Transverse colon (tissue), 3 donors: ENCODE results near the gene USP34.

Source experiments
- POLR2A ChIP-seq: fragments of 450-650 bp; IDR thresholded peaks from one replicate; pipeline ENCODE4 v1.6.1; 2016; ENCODE audit warnings: antibody characterized with exemption, mild to moderate bottlenecking, moderate library complexity
- TF ChIP-seq, protein P1 (sequence below), 5 experiments: fragments of 200-600 bp in 3 of 5; fragments of 450-650 bp in 2 of 5; sonication (generic) in 3 of 5; IDR thresholded peaks; 1 replicate in 2 of 5; 2 replicates in 3 of 5; pipeline ENCODE4 v1.5.1; 2016 to 2017; ENCODE audit warnings: antibody characterized with exemption in 5 of 5, inconsistent platforms in 3 of 5, mild to moderate bottlenecking in 2 of 5, moderate library complexity in 1 of 5

DNA sequence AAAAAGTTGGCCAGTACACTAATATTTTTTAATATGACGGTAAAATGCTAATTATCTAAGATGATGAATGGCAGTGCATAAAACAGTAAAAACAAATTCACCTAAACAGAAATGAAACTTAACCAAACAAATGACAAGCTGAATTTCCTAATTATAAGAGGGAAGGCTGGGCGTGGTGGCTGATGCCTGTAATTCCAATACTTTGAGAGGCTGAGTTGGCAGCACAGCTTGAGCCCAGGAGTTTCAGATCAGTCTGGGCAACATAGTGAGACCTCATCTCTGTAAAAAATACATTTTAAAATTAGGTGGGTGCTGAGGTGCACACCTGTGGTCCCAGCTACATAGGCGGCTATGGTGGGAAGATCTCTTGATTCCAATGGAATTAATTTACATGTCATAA, 120.1 kb downstream of the USP34 start:
- TF ChIP-seq, protein P1, sequence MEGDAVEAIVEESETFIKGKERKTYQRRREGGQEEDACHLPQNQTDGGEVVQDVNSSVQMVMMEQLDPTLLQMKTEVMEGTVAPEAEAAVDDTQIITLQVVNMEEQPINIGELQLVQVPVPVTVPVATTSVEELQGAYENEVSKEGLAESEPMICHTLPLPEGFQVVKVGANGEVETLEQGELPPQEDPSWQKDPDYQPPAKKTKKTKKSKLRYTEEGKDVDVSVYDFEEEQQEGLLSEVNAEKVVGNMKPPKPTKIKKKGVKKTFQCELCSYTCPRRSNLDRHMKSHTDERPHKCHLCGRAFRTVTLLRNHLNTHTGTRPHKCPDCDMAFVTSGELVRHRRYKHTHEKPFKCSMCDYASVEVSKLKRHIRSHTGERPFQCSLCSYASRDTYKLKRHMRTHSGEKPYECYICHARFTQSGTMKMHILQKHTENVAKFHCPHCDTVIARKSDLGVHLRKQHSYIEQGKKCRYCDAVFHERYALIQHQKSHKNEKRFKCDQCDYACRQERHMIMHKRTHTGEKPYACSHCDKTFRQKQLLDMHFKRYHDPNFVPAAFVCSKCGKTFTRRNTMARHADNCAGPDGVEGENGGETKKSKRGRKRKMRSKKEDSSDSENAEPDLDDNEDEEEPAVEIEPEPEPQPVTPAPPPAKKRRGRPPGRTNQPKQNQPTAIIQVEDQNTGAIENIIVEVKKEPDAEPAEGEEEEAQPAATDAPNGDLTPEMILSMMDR (IDR thresholded peaks at IDR 0.05) = no peak
- no peak for TF ChIP-seq POLR2A
